Panc1 (cell line): ENCODE data around the gene ADGRV1. TPM values are rescaled to one million over a fixed set of nuclear protein-coding genes. Genes with fewer than 3 reads are reported as not detected.

Experiments
- ATAC-seq: fragments of 200-7000 bp; cut with Tn5 transposase; 2 replicates; pipeline ENCODE4 v1.9.1; 2020; ENCODE audit warnings: mild to moderate bottlenecking, moderate library complexity
- BruUV-seq: library from RNA; stranded (reverse); fragments of 400-500 nt; replicated peaks from 2 replicates; lab custom pipeline; 2021; lab: Mats Ljungman, UMichigan
- CTCF ChIA-PET: fragments of 300-600 bp; sonication (Branson Sonifier 250); formaldehyde crosslinking; loops from one replicate; lab custom pipeline; 2022; ENCODE audit warnings: antibody characterized with exemption; lab: Charles Lee
- POLR2A ChIA-PET: fragments of 300-600 bp; sonication (Branson Sonifier 250); formaldehyde crosslinking; loops from one replicate; lab custom pipeline; 2022; ENCODE audit warnings: antibody characterized with exemption; lab: Charles Lee
- DNase-seq: peaks from one replicate; pipeline ENCODE4 v3.0.0-alpha.2; 2010; ENCODE audit warnings: low read depth, low spot score
- H3K27ac ChIP-seq: 2 replicates; pipeline ENCODE4 v1.5.1; 2011; ENCODE audit warnings: mild to moderate bottlenecking, low read length, inconsistent platforms
- H3K27me3 ChIP-seq: fragments of 200-500 bp; sonication (Bioruptor generic); 2 replicates; pipeline ENCODE4 v1.6.0; 2014; ENCODE audit warnings: low read length, inconsistent platforms; ENCODE audit not compliant: control insufficient read depth, insufficient read depth
- H3K36me3 ChIP-seq: fragments of 200-500 bp; sonication (Bioruptor generic); 2 replicates; pipeline ENCODE4 v1.5.1; 2014; ENCODE audit warnings: inconsistent platforms, mild to moderate bottlenecking, low read length, moderate library complexity; ENCODE audit not compliant: control insufficient read depth, insufficient read depth
- H3K4me1 ChIP-seq: 2 replicates; pipeline ENCODE4 v1.5.1; 2011; ENCODE audit warnings: inconsistent platforms, mild to moderate bottlenecking, low read length, moderate library complexity; ENCODE audit not compliant: control insufficient read depth, insufficient read depth
- H3K4me3 ChIP-seq, 2 experiments: 2 replicates each; pipeline ENCODE4 v1.5.1; 2011 to 2012; ENCODE audit warnings: low read depth in 2 of 2, low read length in 2 of 2, mild to moderate bottlenecking in 2 of 2, inconsistent platforms in 1 of 2, moderate library complexity in 1 of 2
- H3K9me3 ChIP-seq: fragments of 200-500 bp; sonication (Bioruptor generic); 2 replicates; pipeline ENCODE4 v1.5.1; 2014; ENCODE audit warnings: low read depth, mild to moderate bottlenecking, inconsistent platforms, low read length, moderate library complexity; ENCODE audit not compliant: control insufficient read depth, insufficient read depth
- POLR2AphosphoS5 ChIP-seq: IDR thresholded peaks from 2 replicates; pipeline ENCODE4 v1.6.1; 2012; ENCODE audit warnings: mild to moderate bottlenecking, low read depth, low read length, moderate library complexity
- SIN3A ChIP-seq: IDR thresholded peaks from 2 replicates; pipeline ENCODE4 v1.6.1; 2012; ENCODE audit warnings: low read depth, mild to moderate bottlenecking, low read length, moderate library complexity, borderline replicate concordance; ENCODE audit not compliant: insufficient read depth
- TCF7L2 ChIP-seq: IDR thresholded peaks from 2 replicates; pipeline ENCODE4 v1.6.1; 2011; ENCODE audit warnings: mild to moderate bottlenecking, low read depth, low read length, inconsistent platforms
- in situ Hi-C: cut with HindIII; loops from 2 replicates; pipeline ENCODE4 v1.10.0; 2016; ENCODE audit warnings: low sequenced_read_pairs, low pct_unique_long_range_greater_than_20kb
- intact Hi-C: fragments of 100-400 bp; cut with micrococcal nuclease; formaldehyde crosslinking; loops from one replicate; pipeline ENCODE4 v1.10.0; 2022; ENCODE audit not compliant: unreplicated experiment
- total RNA-seq: library from RNA; stranded (reverse); gene quantifications from one replicate; pipeline ENCODE4 v1.2.1, GENCODE V29; 2021; ENCODE audit not compliant: unreplicated experiment
- TF ChIP-seq, protein P1 (sequence below): fragments of 450-650 bp; IDR thresholded peaks from 2 replicates; pipeline ENCODE4 v1.5.1; 2017; ENCODE audit warnings: mild to moderate bottlenecking
- TF ChIP-seq, protein P2 (sequence below), 2 experiments: IDR thresholded peaks; 2 replicates each; pipeline ENCODE4 v1.6.1; 2011 to 2012; ENCODE audit warnings: low read depth in 2 of 2, control low read depth in 1 of 2, low read length in 1 of 2, mild to moderate bottlenecking in 1 of 2, moderate library complexity in 1 of 2; ENCODE audit not compliant: insufficient read depth in 1 of 2

Gene ADGRV1
- total RNA-seq, 1 experiment from 2014 or later = 0.49 TPM

DNA sequence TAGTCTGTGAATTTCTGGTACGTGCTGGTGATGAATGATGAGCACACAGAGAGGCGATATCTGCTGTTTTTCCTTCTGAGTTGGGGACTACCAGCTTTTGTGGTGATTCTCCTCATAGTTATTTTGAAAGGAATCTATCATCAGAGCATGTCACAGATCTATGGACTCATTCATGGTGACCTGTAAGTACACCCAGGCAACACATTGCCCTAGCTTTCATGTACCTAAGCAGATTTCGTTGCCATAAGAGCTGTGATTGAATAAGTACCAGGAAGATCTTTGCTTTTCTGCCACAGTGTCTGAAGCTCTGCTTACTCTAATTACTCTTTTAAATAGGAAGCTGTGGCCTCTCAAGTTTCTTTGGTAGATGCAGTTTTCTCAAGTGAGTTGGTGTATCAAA, 426.7 kb downstream of the ADGRV1 start:
- H3K36me3 ChIP-seq = no peaks in the 10 kb centered on the region
- ChIA-PET POLR2A (no interaction called here), CTCF (no interaction called here)
- in situ Hi-C loops = no loop called here
- TF ChIP-seq POLR2AphosphoS5 (no peak), TCF7L2 (no peak), SIN3A (no peak)
- TF ChIP-seq, protein P1, sequence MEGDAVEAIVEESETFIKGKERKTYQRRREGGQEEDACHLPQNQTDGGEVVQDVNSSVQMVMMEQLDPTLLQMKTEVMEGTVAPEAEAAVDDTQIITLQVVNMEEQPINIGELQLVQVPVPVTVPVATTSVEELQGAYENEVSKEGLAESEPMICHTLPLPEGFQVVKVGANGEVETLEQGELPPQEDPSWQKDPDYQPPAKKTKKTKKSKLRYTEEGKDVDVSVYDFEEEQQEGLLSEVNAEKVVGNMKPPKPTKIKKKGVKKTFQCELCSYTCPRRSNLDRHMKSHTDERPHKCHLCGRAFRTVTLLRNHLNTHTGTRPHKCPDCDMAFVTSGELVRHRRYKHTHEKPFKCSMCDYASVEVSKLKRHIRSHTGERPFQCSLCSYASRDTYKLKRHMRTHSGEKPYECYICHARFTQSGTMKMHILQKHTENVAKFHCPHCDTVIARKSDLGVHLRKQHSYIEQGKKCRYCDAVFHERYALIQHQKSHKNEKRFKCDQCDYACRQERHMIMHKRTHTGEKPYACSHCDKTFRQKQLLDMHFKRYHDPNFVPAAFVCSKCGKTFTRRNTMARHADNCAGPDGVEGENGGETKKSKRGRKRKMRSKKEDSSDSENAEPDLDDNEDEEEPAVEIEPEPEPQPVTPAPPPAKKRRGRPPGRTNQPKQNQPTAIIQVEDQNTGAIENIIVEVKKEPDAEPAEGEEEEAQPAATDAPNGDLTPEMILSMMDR = no peak
- TF ChIP-seq, protein P2, sequence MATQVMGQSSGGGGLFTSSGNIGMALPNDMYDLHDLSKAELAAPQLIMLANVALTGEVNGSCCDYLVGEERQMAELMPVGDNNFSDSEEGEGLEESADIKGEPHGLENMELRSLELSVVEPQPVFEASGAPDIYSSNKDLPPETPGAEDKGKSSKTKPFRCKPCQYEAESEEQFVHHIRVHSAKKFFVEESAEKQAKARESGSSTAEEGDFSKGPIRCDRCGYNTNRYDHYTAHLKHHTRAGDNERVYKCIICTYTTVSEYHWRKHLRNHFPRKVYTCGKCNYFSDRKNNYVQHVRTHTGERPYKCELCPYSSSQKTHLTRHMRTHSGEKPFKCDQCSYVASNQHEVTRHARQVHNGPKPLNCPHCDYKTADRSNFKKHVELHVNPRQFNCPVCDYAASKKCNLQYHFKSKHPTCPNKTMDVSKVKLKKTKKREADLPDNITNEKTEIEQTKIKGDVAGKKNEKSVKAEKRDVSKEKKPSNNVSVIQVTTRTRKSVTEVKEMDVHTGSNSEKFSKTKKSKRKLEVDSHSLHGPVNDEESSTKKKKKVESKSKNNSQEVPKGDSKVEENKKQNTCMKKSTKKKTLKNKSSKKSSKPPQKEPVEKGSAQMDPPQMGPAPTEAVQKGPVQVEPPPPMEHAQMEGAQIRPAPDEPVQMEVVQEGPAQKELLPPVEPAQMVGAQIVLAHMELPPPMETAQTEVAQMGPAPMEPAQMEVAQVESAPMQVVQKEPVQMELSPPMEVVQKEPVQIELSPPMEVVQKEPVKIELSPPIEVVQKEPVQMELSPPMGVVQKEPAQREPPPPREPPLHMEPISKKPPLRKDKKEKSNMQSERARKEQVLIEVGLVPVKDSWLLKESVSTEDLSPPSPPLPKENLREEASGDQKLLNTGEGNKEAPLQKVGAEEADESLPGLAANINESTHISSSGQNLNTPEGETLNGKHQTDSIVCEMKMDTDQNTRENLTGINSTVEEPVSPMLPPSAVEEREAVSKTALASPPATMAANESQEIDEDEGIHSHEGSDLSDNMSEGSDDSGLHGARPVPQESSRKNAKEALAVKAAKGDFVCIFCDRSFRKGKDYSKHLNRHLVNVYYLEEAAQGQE (IDR thresholded peaks at IDR 0.05; ENCODE audit: insufficient read depth in 1 of 2, low read depth in 2 of 2, low read length in 1 of 2) = no peak
- no peak overlapping the region for H3K4me3 ChIP-seq
- H3K4me1 ChIP-seq = no peaks in the 10 kb centered on the region
- no peak overlapping the region for H3K27ac ChIP-seq
- DNase-seq (no peak), ATAC-seq (no peak)
- no TSS peak for BruUV-seq
- H3K9me3 ChIP-seq = no peaks in the 10 kb centered on the region
- H3K27me3 ChIP-seq = no peaks in the 10 kb centered on the region
- intact Hi-C loops = no loop called here

DNA sequence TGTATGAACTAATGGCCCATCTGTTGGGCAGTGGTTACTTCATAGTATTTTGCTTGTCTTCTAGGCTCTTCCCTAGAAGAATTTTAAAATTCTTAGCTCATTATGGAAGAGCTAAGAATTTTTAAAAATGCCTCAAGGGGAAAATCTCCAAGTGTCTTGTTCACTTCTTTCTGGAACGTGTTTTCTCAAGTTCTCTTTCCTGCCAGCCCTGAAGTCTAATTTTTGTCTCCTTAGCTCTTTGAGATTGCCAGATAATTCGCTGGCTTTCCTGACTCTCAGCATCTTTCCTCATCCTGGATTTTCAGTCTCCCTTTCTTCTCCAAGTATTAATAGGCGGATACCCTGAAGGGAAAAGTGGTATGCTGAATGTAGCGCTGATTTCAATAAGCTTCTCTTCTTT, 429.1 kb downstream of the ADGRV1 start:
- no peak overlapping the region for H3K27ac ChIP-seq
- POLR2A ChIA-PET = no interaction called here
- CTCF ChIA-PET = no interaction called here
- intact Hi-C loops = no loop called here
- no peaks in the 10 kb centered on the region for H3K4me1 ChIP-seq
- no peaks in the 10 kb centered on the region for H3K27me3 ChIP-seq
- BruUV-seq = no TSS peak
- TF ChIP-seq TCF7L2 (no peak), POLR2AphosphoS5 (no peak), SIN3A (no peak)
- TF ChIP-seq, protein P1 = no peak
- TF ChIP-seq, protein P2 (IDR thresholded peaks at IDR 0.05; ENCODE audit: insufficient read depth in 1 of 2, low read depth in 2 of 2, low read length in 1 of 2) = no peak
- no peaks in the 10 kb centered on the region for H3K36me3 ChIP-seq
- DNase-seq (no peak), ATAC-seq (no peak)
- in situ Hi-C loops = no loop called here
- no peak overlapping the region for H3K4me3 ChIP-seq
- no peaks in the 10 kb centered on the region for H3K9me3 ChIP-seq
